Ovary (tissue), 10 donors: Measurements from ENCODE around the gene POLR3H. TPM values are rescaled to one million over a fixed set of nuclear protein-coding genes. Genes with fewer than 3 reads are reported as not detected.
"Not testable (repeated sequence)": the region's sequence is repeated elsewhere in the genome, so short reads cannot be mapped to it uniquely, and the experiment has no call there.

Experiments
- DNase-seq, 5 donors: peaks; one replicate each; pipeline ENCODE4 v3.0.0-alpha.2; 2019 to 2020
- H3K27ac ChIP-seq, 2 donors: fragments of 200-600 bp; one replicate each; pipeline versions ENCODE4 v1.5.1 to v1.8.0; 2019 to 2022
- H3K27me3 ChIP-seq: fragments of 200-600 bp; one replicate; pipeline ENCODE4 v1.8.0; 2022
- H3K36me3 ChIP-seq: fragments of 200-600 bp; sonication (generic); one replicate; pipeline ENCODE4 v1.5.1; 2019
- H3K4me1 ChIP-seq: one replicate; pipeline ENCODE4 v1.8.1; 2013; ENCODE audit warnings: mild to moderate bottlenecking, moderate library complexity; ENCODE audit not compliant: insufficient read depth
- H3K4me3 ChIP-seq: fragments of 200-600 bp; sonication (generic); one replicate; pipeline ENCODE4 v1.5.1; 2017
- H3K9me3 ChIP-seq, 2 donors: fragments of 200-600 bp in 1 of 2; sonication (generic) in 1 of 2; one replicate each; pipeline versions ENCODE4 v1.5.1 to v1.8.1; 2013 to 2019; ENCODE audit warnings: mild to moderate bottlenecking in 1 of 2, moderate library complexity in 1 of 2
- EP300 ChIP-seq: sonication (generic); formaldehyde crosslinking; IDR thresholded peaks from one replicate; pipeline ENCODE4 v1.6.1; 2017; ENCODE audit warnings: antibody characterized with exemption
- POLR2A ChIP-seq: fragments of 450-650 bp; IDR thresholded peaks from one replicate; pipeline ENCODE4 v1.6.1; 2017; ENCODE audit warnings: antibody characterized with exemption, mild to moderate bottlenecking, moderate library complexity
- WGBS, 3 donors: extraction: QIAGEN DNeasy Blood & Tissue Kit in 1 of 3; methylation state at CpG; one replicate each; pipeline versions ENCODE4 v1.1.5 to v1.1.7; 2013 to 2017; 5-methylcytosine and 5-hydroxymethylcytosine counted together
- intact Hi-C, 4 donors: fragments of 100-400 bp; cut with DNase I; formaldehyde crosslinking; loops; one replicate each; pipeline versions ENCODE4 v1.11.0 to v1.15.1; 2022 to 2023
- long read RNA-seq, 3 donors: library from polyadenylated mRNA in 2 of 3; unstranded in 2 of 3; transcript quantifications; one replicate each; pipeline ENCODE4 v2.0.0 and lab custom pipeline, GENCODE V29; 2021 to 2026
- polyA plus RNA-seq, 2 donors: library from polyadenylated mRNA; stranded (reverse); fragments of 200-250 nt in 1 of 2; fragments of 350-450 nt in 1 of 2; fragmentation: Illumina TruSeq in 1 of 2; extraction: RNeasy Lipid Tissue Mini Kit (QIAGEN cat#74804) in 1 of 2; gene quantifications; one replicate each; pipeline ENCODE4 v1.2.3, GENCODE V29; 2013 to 2014
- total RNA-seq, 7 donors: library from RNA; depleted of rRNA in 2 of 7; stranded (reverse); fragments of >200 nt in 2 of 7; fragmentation: NEBNext Ultra II Directional in 3 of 7; extraction: Animal tissue kit (Norgen Biotek cat#: 25700) in 3 of 7; gene quantifications; one replicate each; pipeline versions ENCODE4 v1.1.0 to v1.2.4, GENCODE V29; 2016 to 2023
- TF ChIP-seq, protein P1 (sequence below), 3 donors: fragments of 450-650 bp in 2 of 3; fragments of 200-600 bp in 1 of 3; IDR thresholded peaks; one replicate each; pipeline versions ENCODE4 v1.5.1 to v1.8.0; 2016 to 2022; ENCODE audit warnings: antibody characterized with exemption in 3 of 3, mild to moderate bottlenecking in 1 of 3
- donor health status: DM: no; HTN: no; CAD: no; lungs with moderate emphysema.
- donor health status: DM: no; HTN: no; CAD: no.
- donor health status: Bipolar disorder and iron deficiency.
- donor health status: DM: yes; HTN: yes; CAD: no.
- donor health status: DM: no; HTN: no; CAD: no.
- donor health status: DM: yes; HTN: yes; CAD: no.

Gene POLR3H, protein sequence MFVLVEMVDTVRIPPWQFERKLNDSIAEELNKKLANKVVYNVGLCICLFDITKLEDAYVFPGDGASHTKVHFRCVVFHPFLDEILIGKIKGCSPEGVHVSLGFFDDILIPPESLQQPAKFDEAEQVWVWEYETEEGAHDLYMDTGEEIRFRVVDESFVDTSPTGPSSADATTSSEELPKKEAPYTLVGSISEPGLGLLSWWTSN
- total RNA-seq (10 to 100 TPM; 17.2 to 84.6 (median 52.9) TPM), polyA plus RNA-seq (10 to 100 TPM; 15.7 to 34.1 TPM)
- long read RNA-seq, donor 1, full-length matches to known transcripts, result 77 of 128 reads
- long read RNA-seq, donor 1, partial matches to known transcripts, result 1 of 128 reads
- long read RNA-seq, donor 1, other reads (novel, unspliced or antisense), result 50 of 128 reads
- long read RNA-seq, donor 2, full-length matches to known transcripts, result 18 of 18 reads
- long read RNA-seq, donor 2, partial matches to known transcripts, result 0 of 18 reads
- long read RNA-seq, donor 2, other reads (novel, unspliced or antisense), result 0 of 18 reads
- long read RNA-seq, donor 3, full-length matches to known transcripts, result 119 of 182 reads
- long read RNA-seq, donor 3, partial matches to known transcripts, result 11 of 182 reads
- long read RNA-seq, donor 3, other reads (novel, unspliced or antisense), result 52 of 182 reads

GRCh38 chr22:41543854-41544670 is at the start of gene POLR3H:
POLR3H (minus strand) TSS chr22:41544470; CDS start chr22:41544101, 369 bp downstream.
- Histone ChIP-seq H3K4me1 (peaks cover 5% of the 10 kb centered on the region), H3K36me3 (no peaks in the 10 kb centered on the region), H3K9me3 (no peaks in the 10 kb centered on the region), H3K4me3 (peak within 1 kb of the TSS; percentile 83), H3K27ac (peak within 1 kb of the TSS; percentile 65 to 76), H3K27me3 (no peaks in the 10 kb centered on the region)
- WGBS, 3 donors, result 1 to 2% (median 1%) methylated on average over 76 to 80 of the region's 80 CpGs
- intact Hi-C loops, result loop anchor here in 3 of 4 donors (5.0 to 10.0 kb wide), 2 partner anchors 51 to 53 kb away; no protein-coding TSS in a partner anchor
- DNase-seq, result peak; percentile 98 to 99 (median 99)
- TF ChIP-seq, protein P1, sequence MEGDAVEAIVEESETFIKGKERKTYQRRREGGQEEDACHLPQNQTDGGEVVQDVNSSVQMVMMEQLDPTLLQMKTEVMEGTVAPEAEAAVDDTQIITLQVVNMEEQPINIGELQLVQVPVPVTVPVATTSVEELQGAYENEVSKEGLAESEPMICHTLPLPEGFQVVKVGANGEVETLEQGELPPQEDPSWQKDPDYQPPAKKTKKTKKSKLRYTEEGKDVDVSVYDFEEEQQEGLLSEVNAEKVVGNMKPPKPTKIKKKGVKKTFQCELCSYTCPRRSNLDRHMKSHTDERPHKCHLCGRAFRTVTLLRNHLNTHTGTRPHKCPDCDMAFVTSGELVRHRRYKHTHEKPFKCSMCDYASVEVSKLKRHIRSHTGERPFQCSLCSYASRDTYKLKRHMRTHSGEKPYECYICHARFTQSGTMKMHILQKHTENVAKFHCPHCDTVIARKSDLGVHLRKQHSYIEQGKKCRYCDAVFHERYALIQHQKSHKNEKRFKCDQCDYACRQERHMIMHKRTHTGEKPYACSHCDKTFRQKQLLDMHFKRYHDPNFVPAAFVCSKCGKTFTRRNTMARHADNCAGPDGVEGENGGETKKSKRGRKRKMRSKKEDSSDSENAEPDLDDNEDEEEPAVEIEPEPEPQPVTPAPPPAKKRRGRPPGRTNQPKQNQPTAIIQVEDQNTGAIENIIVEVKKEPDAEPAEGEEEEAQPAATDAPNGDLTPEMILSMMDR (IDR thresholded peaks at IDR 0.05), result peak; percentile 56 to 65 (median 64)
- no peak for TF ChIP-seq EP300
- TF ChIP-seq POLR2A, result peak; percentile 58

- H3K36me3 ChIP-seq, H3K4me3 ChIP-seq, H3K27me3 ChIP-seq, H3K9me3 ChIP-seq, H3K27ac ChIP-seq: not testable (repeated sequence)
- WGBS, 3 donors, result 94 to 95% (median 95%) methylated on average over 50 to 51 of the region's 51 CpGs
- DNase-seq, result peak in 3 of 5 donors; percentile 34 to 46 (median 41)
- intact Hi-C loops, result loop anchor here in 1 of 4 donors (10.0 kb wide), 1 partner anchor 49 kb away; the partner anchor contains the start of gene POLR3H
- peaks cover 19% of the 10 kb centered on the region for H3K4me1 ChIP-seq
Observed at GRCh38 chr22:41593336-41593960, 49.2 kb upstream of the POLR3H start.

- no peaks in the 10 kb centered on the region for H3K9me3 ChIP-seq
- H3K36me3 ChIP-seq, result no peaks in the 10 kb centered on the region
- intact Hi-C loops, result loop anchor here in 1 of 4 donors (10.0 kb wide), 1 partner anchor 45 kb away; the partner anchor contains the start of gene POLR3H
- no peak for TF ChIP-seq EP300
- TF ChIP-seq POLR2A, result peak; percentile 94
- WGBS, 3 donors, result 0 to 1% (median 1%) methylated on average over 57 to 61 of the region's 61 CpGs
- H3K27ac ChIP-seq, result peak within 1 kb of the TSS; percentile 47 to 58
- H3K27me3 ChIP-seq, result no peaks in the 10 kb centered on the region
- peak; percentile 100 for DNase-seq
- peaks cover 4% of the 10 kb centered on the region for H3K4me1 ChIP-seq
- peak within 1 kb of the TSS; percentile 87 for H3K4me3 ChIP-seq
Observed at GRCh38 chr22:41589391-41590241, 45.3 kb upstream of the POLR3H start, which contains the start of gene PMM1. PMM1 (minus strand) TSS chr22:41589840; CDS start chr22:41589805, 35 bp downstream.

DNA sequence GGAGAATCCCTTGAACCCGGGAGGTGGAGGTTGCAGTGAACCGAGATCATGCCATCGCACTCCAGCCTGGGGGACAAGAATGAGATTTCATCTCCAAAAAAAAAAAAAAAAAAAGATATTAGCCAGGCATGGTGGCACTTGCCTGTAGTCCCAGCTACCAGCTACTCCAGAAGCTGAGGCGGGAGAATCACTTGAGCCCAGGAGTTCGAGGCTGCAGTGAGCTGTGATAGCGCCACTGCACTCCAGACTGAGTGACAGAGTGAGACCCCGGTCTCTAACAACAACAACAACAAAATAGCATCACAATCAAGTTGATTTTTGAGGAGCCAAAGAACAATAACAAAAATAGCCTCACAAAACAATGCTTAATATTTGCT is 43.1 kb upstream of the POLR3H start:
- intact Hi-C loops, result no loop called here
- TF ChIP-seq, protein P1 (IDR thresholded peaks at IDR 0.05), result no peak
- TF ChIP-seq EP300 (no peak), POLR2A (no peak)
- WGBS, 3 donors, result 88 to 94% (median 91%) methylated on average over 7 of the region's 7 CpGs
- H3K4me3 ChIP-seq, result no peak overlapping the region
- H3K9me3 ChIP-seq, result no peaks in the 10 kb centered on the region
- no peaks in the 10 kb centered on the region for H3K27me3 ChIP-seq
- no peaks in the 10 kb centered on the region for H3K36me3 ChIP-seq
- H3K4me1 ChIP-seq, result peaks cover 4% of the 10 kb centered on the region
- no peak overlapping the region for H3K27ac ChIP-seq
- DNase-seq, result no peak
